IMR-90 (cell line): ENCODE data around the gene SLC24A3. TPM values are rescaled to one million over a fixed set of nuclear protein-coding genes. Genes with fewer than 3 reads are reported as not detected.

Source experiments
- ATAC-seq: fragments of 200-7000 bp; cut with Tn5 transposase; 2 replicates; pipeline ENCODE4 v1.9.1; 2020; ENCODE audit warnings: low read depth, mild to moderate bottlenecking, moderate library complexity
- BruUV-seq: library from RNA; stranded (reverse); fragments of 400-500 nt; replicated peaks from 2 replicates; lab custom pipeline; 2021; lab: Mats Ljungman, UMichigan
- CTCF ChIA-PET: fragments of 300-600 bp; formaldehyde crosslinking; extraction: SDS; loops from one replicate; lab custom pipeline; 2021; ENCODE audit warnings: antibody characterized with exemption; lab: Yijun Ruan, JAX
- POLR2A ChIA-PET: fragments of 300-600 bp; sonication (Branson Sonifier 250); formaldehyde crosslinking; loops from one replicate; lab custom pipeline; 2022; ENCODE audit warnings: antibody characterized with exemption; ENCODE audit not compliant: unreplicated experiment; lab: Charles Lee
- DNase-seq: peaks from one replicate; pipeline ENCODE4 v3.0.0; 2013
- H2AFZ ChIP-seq: replicated peaks from 2 replicates; pipeline ENCODE3; 2013; ENCODE audit warnings: low read length, mild to moderate bottlenecking; ENCODE audit not compliant: poor library complexity
- H2AK5ac ChIP-seq: 2 replicates; pipeline ENCODE4 v1.6.1; 2013; ENCODE audit warnings: low read depth, low read length, inconsistent platforms
- H2AK9ac ChIP-seq: replicated peaks from 2 replicates; pipeline ENCODE3; 2013; ENCODE audit warnings: mild to moderate bottlenecking, low read depth, low read length, moderate library complexity; ENCODE audit not compliant: poor library complexity
- H2BK120ac ChIP-seq: 2 replicates; pipeline ENCODE4 v1.6.1; 2013; ENCODE audit warnings: low read depth, low read length, inconsistent platforms
- H2BK15ac ChIP-seq: 3 replicates; pipeline ENCODE4 v1.6.1; 2013; ENCODE audit warnings: low read depth, low read length, inconsistent platforms
- H2BK20ac ChIP-seq: 2 replicates; pipeline ENCODE4 v1.6.1; 2013; ENCODE audit warnings: low read depth, mild to moderate bottlenecking, inconsistent platforms, low read length, moderate library complexity
- H2BK5ac ChIP-seq: 2 replicates; pipeline ENCODE4 v1.6.1; 2013; ENCODE audit warnings: mild to moderate bottlenecking, low read depth, low read length, inconsistent platforms; ENCODE audit not compliant: poor library complexity, severe bottlenecking
- H3K14ac ChIP-seq: replicated peaks from 2 replicates; pipeline ENCODE4 v1.6.1; 2013; ENCODE audit warnings: low read depth, low read length, inconsistent platforms
- H3K18ac ChIP-seq: 2 replicates; pipeline ENCODE4 v1.6.1; 2013; ENCODE audit warnings: low read depth, low read length, control low read depth
- H3K23ac ChIP-seq: 2 replicates; pipeline ENCODE4 v1.6.1; 2013; ENCODE audit warnings: low read depth, low read length, inconsistent platforms
- H3K27ac ChIP-seq: 2 replicates; pipeline ENCODE4 v1.5.1; 2013; ENCODE audit warnings: mild to moderate bottlenecking, control low read depth, low read length; ENCODE audit not compliant: insufficient read depth
- H3K27me3 ChIP-seq: 2 replicates; pipeline ENCODE4 v1.6.1; 2013; ENCODE audit warnings: low read length; ENCODE audit not compliant: control insufficient read depth, insufficient read depth
- H3K36me3 ChIP-seq: 2 replicates; pipeline ENCODE4 v1.6.1; 2013; ENCODE audit warnings: low read length, mixed read lengths; ENCODE audit not compliant: control insufficient read depth, insufficient read depth
- H3K4ac ChIP-seq: 2 replicates; pipeline ENCODE4 v1.6.1; 2013; ENCODE audit warnings: low read depth, low read length, inconsistent platforms
- H3K4me1 ChIP-seq: 2 replicates; pipeline ENCODE4 v1.6.1; 2013; ENCODE audit warnings: low read length, mixed read lengths; ENCODE audit not compliant: control insufficient read depth, insufficient read depth
- H3K4me2 ChIP-seq: 2 replicates; pipeline ENCODE4 v1.6.1; 2013; ENCODE audit warnings: low read depth, mild to moderate bottlenecking, control low read depth, low read length, moderate library complexity
- H3K4me3 ChIP-seq: 2 replicates; pipeline ENCODE4 v1.5.1; 2013; ENCODE audit warnings: low read depth, mild to moderate bottlenecking, control low read depth, low read length, moderate library complexity; ENCODE audit not compliant: insufficient read depth
- H3K56ac ChIP-seq: 2 replicates; pipeline ENCODE4 v1.6.1; 2013; ENCODE audit warnings: low read length, inconsistent platforms; ENCODE audit not compliant: insufficient read depth; ENCODE audit errors: extremely low read depth
- H3K79me1 ChIP-seq, 2 experiments: 2 replicates each; pipeline ENCODE4 v1.6.1; 2013; ENCODE audit warnings: low read length in 2 of 2, inconsistent platforms in 1 of 2, low read depth in 1 of 2
- H3K9ac ChIP-seq: 2 replicates; pipeline ENCODE4 v1.6.1; 2013; ENCODE audit warnings: low read depth, low read length, control low read depth
- H3K9me1 ChIP-seq: 2 replicates; pipeline ENCODE4 v1.6.1; 2013; ENCODE audit warnings: low read length, inconsistent platforms; ENCODE audit not compliant: insufficient read depth
- H3K9me3 ChIP-seq: 2 replicates; pipeline ENCODE4 v1.6.1; 2013; ENCODE audit warnings: low read length; ENCODE audit not compliant: control insufficient read depth, insufficient read depth
- H4K20me1 ChIP-seq: 2 replicates; pipeline ENCODE4 v1.6.1; 2013; ENCODE audit warnings: low read length, inconsistent platforms; ENCODE audit not compliant: insufficient read depth
- H4K5ac ChIP-seq: 2 replicates; pipeline ENCODE4 v1.6.1; 2013; ENCODE audit warnings: mild to moderate bottlenecking, low read depth, low read length, control low read depth
- H4K8ac ChIP-seq, 2 experiments: 2 replicates each; pipeline ENCODE4 v1.6.1; 2013; ENCODE audit warnings: low read depth in 2 of 2, low read length in 2 of 2, control low read depth in 1 of 2, inconsistent platforms in 1 of 2
- H4K91ac ChIP-seq: 2 replicates; pipeline ENCODE4 v1.6.1; 2013; ENCODE audit warnings: low read depth, low read length, inconsistent platforms; ENCODE audit not compliant: insufficient read depth
- BHLHE40 ChIP-seq: fragments of 150-350 bp; IDR thresholded peaks from 2 replicates; pipeline ENCODE4 v1.6.1; 2016; ENCODE audit warnings: mild to moderate bottlenecking, low read depth, low read length
- WGBS, 2 experiments: methylation state at CpG; one replicate each; pipeline versions ENCODE4 v1.1.5 to v1.1.7; 2013; ENCODE audit warnings: missing lambda C conversion rate in 2 of 2; ENCODE audit not compliant: insufficient read length in 1 of 2; ENCODE audit errors: extremely low coverage in 2 of 2; 5-methylcytosine and 5-hydroxymethylcytosine counted together
- dilution Hi-C: fragments of 300-500 bp; cut with HindIII; formaldehyde crosslinking; loops from one replicate; pipeline ENCODE4 v1.14.3; 2018; ENCODE audit warnings: low sequenced_read_pairs; ENCODE audit not compliant: unreplicated experiment
- in situ Hi-C: fragments of 300-500 bp; cut with MboI; formaldehyde crosslinking; loops from 3 replicates; pipeline ENCODE4 v1.14.3; 2019; ENCODE audit warnings: low sequenced_read_pairs, inconsistent platforms, mixed read lengths
- intact Hi-C: fragments of 100-400 bp; cut with micrococcal nuclease; formaldehyde crosslinking; loops from 2 replicates; pipeline ENCODE4 v1.10.0; 2022
- polyA plus RNA-seq, 3 experiments: library from polyadenylated mRNA; depleted of rRNA; stranded (reverse); fragments of >200 nt; gene quantifications; 2 replicates each; pipeline ENCODE4 v1.2.3, GENCODE V29; 2012; ENCODE audit warnings: low replicate concordance in 1 of 3
- total RNA-seq: library from RNA; depleted of rRNA; stranded (reverse); fragments of >200 nt; gene quantifications from 2 replicates; pipeline ENCODE4 v1.2.3, GENCODE V29; 2012
- TF ChIP-seq, protein P1 (sequence below): conservative IDR thresholded peaks from 2 replicates; pipeline ENCODE4 v1.5.1; 2012; ENCODE audit warnings: mild to moderate bottlenecking, low read depth, low read length, improper control_type of control experiment
- TF ChIP-seq, protein P2 (sequence below): fragments of 150-350 bp; IDR thresholded peaks from 2 replicates; pipeline ENCODE4 v1.6.1; 2016; ENCODE audit warnings: low read depth, mild to moderate bottlenecking, low read length, moderate library complexity, borderline replicate concordance

SLC24A3 gene
- total and polyA plus RNA-seq, 2 of the 4 experiments (the other 2 are of a cell fraction) = not detected

DNA sequence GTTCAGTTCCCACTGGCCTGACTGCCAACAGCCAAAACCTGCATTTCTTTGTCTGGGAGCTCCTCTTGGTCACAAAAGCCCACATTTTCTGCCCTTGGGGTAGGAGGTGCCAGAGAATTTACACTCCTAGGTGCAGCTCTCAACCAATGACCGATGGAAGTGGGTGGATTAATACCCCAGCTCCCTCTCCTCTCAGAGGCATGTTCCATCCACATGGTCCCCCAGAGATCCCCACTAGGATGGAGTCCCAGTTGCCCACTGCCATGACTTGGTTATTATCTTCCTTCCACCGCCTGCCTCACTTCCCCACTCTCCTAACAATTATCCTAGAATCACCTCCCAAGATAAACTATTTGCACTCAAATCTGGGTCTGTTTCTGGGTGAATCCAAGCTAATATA is 434.5 kb downstream of the SLC24A3 start:
- no TSS peak for BruUV-seq
- H3K4me3 ChIP-seq = no peak overlapping the region
- H4K5ac ChIP-seq = no peak overlapping the region
- H4K8ac ChIP-seq = no peak overlapping the region
- in situ Hi-C loops (no loop called here), dilution Hi-C loops (no loop called here), intact Hi-C loops (no loop called here)
- no peak overlapping the region for H3K14ac ChIP-seq
- no peaks in the 10 kb centered on the region for H4K20me1 ChIP-seq
- H3K36me3 ChIP-seq = no peaks in the 10 kb centered on the region
- no peak overlapping the region for H2AK5ac ChIP-seq
- H3K27me3 ChIP-seq = peaks cover 2% of the 10 kb centered on the region; the same call in 1 of the 2 replicates
- H2AK9ac ChIP-seq = no peak overlapping the region
- H3K9me3 ChIP-seq = no peaks in the 10 kb centered on the region
- H2BK20ac ChIP-seq = no peak overlapping the region
- H3K4me2 ChIP-seq = no peak overlapping the region
- no peak overlapping the region for H3K27ac ChIP-seq
- POLR2A ChIA-PET = no interaction called here
- CTCF ChIA-PET = no interaction called here
- no peaks in the 10 kb centered on the region for H3K4me1 ChIP-seq
- H3K23ac ChIP-seq = no peak overlapping the region
- H3K4ac ChIP-seq = no peak overlapping the region
- DNase-seq (no peak), ATAC-seq (no peak)
- H3K18ac ChIP-seq = no peak overlapping the region
- WGBS, 2 experiments = no CpG with 5 or more reads among the region's 2 CpGs
- no peaks in the 10 kb centered on the region for H3K9me1 ChIP-seq
- H2BK120ac ChIP-seq = no peak overlapping the region
- no peak overlapping the region for H2BK15ac ChIP-seq
- H2AFZ ChIP-seq = no peak overlapping the region
- no peak overlapping the region for H4K91ac ChIP-seq
- no peak overlapping the region for H2BK5ac ChIP-seq
- TF ChIP-seq, protein P1, sequence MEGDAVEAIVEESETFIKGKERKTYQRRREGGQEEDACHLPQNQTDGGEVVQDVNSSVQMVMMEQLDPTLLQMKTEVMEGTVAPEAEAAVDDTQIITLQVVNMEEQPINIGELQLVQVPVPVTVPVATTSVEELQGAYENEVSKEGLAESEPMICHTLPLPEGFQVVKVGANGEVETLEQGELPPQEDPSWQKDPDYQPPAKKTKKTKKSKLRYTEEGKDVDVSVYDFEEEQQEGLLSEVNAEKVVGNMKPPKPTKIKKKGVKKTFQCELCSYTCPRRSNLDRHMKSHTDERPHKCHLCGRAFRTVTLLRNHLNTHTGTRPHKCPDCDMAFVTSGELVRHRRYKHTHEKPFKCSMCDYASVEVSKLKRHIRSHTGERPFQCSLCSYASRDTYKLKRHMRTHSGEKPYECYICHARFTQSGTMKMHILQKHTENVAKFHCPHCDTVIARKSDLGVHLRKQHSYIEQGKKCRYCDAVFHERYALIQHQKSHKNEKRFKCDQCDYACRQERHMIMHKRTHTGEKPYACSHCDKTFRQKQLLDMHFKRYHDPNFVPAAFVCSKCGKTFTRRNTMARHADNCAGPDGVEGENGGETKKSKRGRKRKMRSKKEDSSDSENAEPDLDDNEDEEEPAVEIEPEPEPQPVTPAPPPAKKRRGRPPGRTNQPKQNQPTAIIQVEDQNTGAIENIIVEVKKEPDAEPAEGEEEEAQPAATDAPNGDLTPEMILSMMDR = no peak
- TF ChIP-seq BHLHE40 = no peak
- TF ChIP-seq, protein P2, sequence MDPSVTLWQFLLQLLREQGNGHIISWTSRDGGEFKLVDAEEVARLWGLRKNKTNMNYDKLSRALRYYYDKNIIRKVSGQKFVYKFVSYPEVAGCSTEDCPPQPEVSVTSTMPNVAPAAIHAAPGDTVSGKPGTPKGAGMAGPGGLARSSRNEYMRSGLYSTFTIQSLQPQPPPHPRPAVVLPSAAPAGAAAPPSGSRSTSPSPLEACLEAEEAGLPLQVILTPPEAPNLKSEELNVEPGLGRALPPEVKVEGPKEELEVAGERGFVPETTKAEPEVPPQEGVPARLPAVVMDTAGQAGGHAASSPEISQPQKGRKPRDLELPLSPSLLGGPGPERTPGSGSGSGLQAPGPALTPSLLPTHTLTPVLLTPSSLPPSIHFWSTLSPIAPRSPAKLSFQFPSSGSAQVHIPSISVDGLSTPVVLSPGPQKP = no peak
- H3K9ac ChIP-seq = no peak overlapping the region
- H3K56ac ChIP-seq = no peak overlapping the region
- H3K79me1 ChIP-seq = no peaks in the 10 kb centered on the region
